HG03558 (cell line): ENCODE data around the gene FCGBP.

Experiments
- ATAC-seq: cut with Tn5 transposase; IDR thresholded peaks from one replicate; pipeline ENCODE4 v1.9.1; 2021; ENCODE audit warnings: moderate number of reproducible peaks; ENCODE audit not compliant: unreplicated experiment; ENCODE audit errors: extremely low read depth

Gene FCGBP

GRCh38 chr19:39949026-39949747 is 14.8 kb upstream of the FCGBP start:
- no peak for ATAC-seq

GRCh38 chr19:39946532-39946931 is 12.1 kb upstream of the FCGBP start:
- no peak for ATAC-seq

- ATAC-seq: no peak
Observed at GRCh38 chr19:39943586-39943985, 9.2 kb upstream of the FCGBP start.

GRCh38 chr19:39942366-39942730 is 7.9 kb upstream of the FCGBP start:
- no peak for ATAC-seq

GRCh38 chr19:39941615-39942365 is 7.4 kb upstream of the FCGBP start:
- no peak for ATAC-seq

- ATAC-seq: no peak
Observed at GRCh38 chr19:39941151-39941550, 6.7 kb upstream of the FCGBP start.

GRCh38 chr19:39940221-39940833 is 5.9 kb upstream of the FCGBP start:
- no peak for ATAC-seq

GRCh38 chr19:39939556-39939955 is 5.1 kb upstream of the FCGBP start:
- no peak for ATAC-seq

GRCh38 chr19:39937787-39938186 is 3.4 kb upstream of the FCGBP start:
- no peak for ATAC-seq

GRCh38 chr19:39937094-39937720 is 2.8 kb upstream of the FCGBP start:
- no peak for ATAC-seq

GRCh38 chr19:39936622-39937021 is 2.2 kb upstream of the FCGBP start:
- no peak for ATAC-seq

- no peak for ATAC-seq
Observed at GRCh38 chr19:39936020-39936419, 1.6 kb upstream of the FCGBP start.

- ATAC-seq: no peak
Observed at GRCh38 chr19:39935364-39935661, 879 bp upstream of the FCGBP start.

GRCh38 chr19:39929750-39930149 is 4.7 kb downstream of the FCGBP start:
- no peak for ATAC-seq

- no peak for ATAC-seq
Observed at GRCh38 chr19:39928357-39928725, 6.1 kb downstream of the FCGBP start.

- no peak for ATAC-seq
Observed at GRCh38 chr19:39927524-39928356, 6.7 kb downstream of the FCGBP start.

GRCh38 chr19:39927076-39927475 is 7.4 kb downstream of the FCGBP start:
- no peak for ATAC-seq

GRCh38 chr19:39926170-39926760 is 8.2 kb downstream of the FCGBP start:
- ATAC-seq: no peak

- no peak for ATAC-seq
Observed at GRCh38 chr19:39924952-39925351, 9.5 kb downstream of the FCGBP start.

- no peak for ATAC-seq
Observed at GRCh38 chr19:39924389-39924788, 10.0 kb downstream of the FCGBP start.
